GM18907 (cell line): ENCODE measurements around the gene SRPK2.
A peak's percentile ranks its signal among the peaks of the same experiment; 100 is the strongest.

Experiments
- ATAC-seq: cut with Tn5 transposase; IDR thresholded peaks from one replicate; pipeline ENCODE4 v1.9.1; 2021; ENCODE audit warnings: mild to moderate bottlenecking, moderate library complexity; ENCODE audit not compliant: unreplicated experiment

SRPK2 gene

GRCh38 chr7:105229641-105230040 lies 159.1 kb downstream of the SRPK2 start:
- ATAC-seq: no peak

GRCh38 chr7:105228555-105228954 lies 160.2 kb downstream of the SRPK2 start:
- ATAC-seq: no peak

- no peak for ATAC-seq
Observed at GRCh38 chr7:105227391-105227790, 161.3 kb downstream of the SRPK2 start.

GRCh38 chr7:105224884-105225651 lies 163.7 kb downstream of the SRPK2 start:
- ATAC-seq: peak; percentile 95

GRCh38 chr7:105222953-105223352 lies 165.8 kb downstream of the SRPK2 start:
- no peak for ATAC-seq

GRCh38 chr7:105219771-105220160 lies 169.0 kb downstream of the SRPK2 start:
- no peak for ATAC-seq

GRCh38 chr7:105218939-105219770 lies 169.6 kb downstream of the SRPK2 start:
- no peak for ATAC-seq

GRCh38 chr7:105218215-105218614 lies 170.5 kb downstream of the SRPK2 start:
- ATAC-seq: no peak

- ATAC-seq: no peak
Observed at GRCh38 chr7:105216786-105217185, 171.9 kb downstream of the SRPK2 start.

- no peak for ATAC-seq
Observed at GRCh38 chr7:105215821-105216220, 172.9 kb downstream of the SRPK2 start.

- ATAC-seq: no peak
Observed at GRCh38 chr7:105215182-105215581, 173.5 kb downstream of the SRPK2 start.

- no peak for ATAC-seq
Observed at GRCh38 chr7:105213611-105214010, 175.1 kb downstream of the SRPK2 start.

GRCh38 chr7:105212212-105212611 lies 176.5 kb downstream of the SRPK2 start:
- no peak for ATAC-seq

- ATAC-seq: peak; percentile 92
Observed at GRCh38 chr7:105210721-105211205, 178.0 kb downstream of the SRPK2 start.

GRCh38 chr7:105209870-105210269 lies 178.9 kb downstream of the SRPK2 start:
- ATAC-seq: no peak

GRCh38 chr7:105209433-105209832 lies 179.3 kb downstream of the SRPK2 start:
- no peak for ATAC-seq

GRCh38 chr7:105206985-105207384 lies 181.7 kb downstream of the SRPK2 start:
- ATAC-seq: no peak

GRCh38 chr7:105205592-105206237 lies 183.0 kb downstream of the SRPK2 start:
- ATAC-seq: no peak

- no peak for ATAC-seq
Observed at GRCh38 chr7:105204953-105205352, 183.8 kb downstream of the SRPK2 start.

GRCh38 chr7:105204520-105204919 lies 184.2 kb downstream of the SRPK2 start:
- no peak for ATAC-seq

- no peak for ATAC-seq
Observed at GRCh38 chr7:105202616-105203015, 186.1 kb downstream of the SRPK2 start.
